ENCODE data around the gene P2RX4.
"Not testable (repeated sequence)": the region's sequence is repeated elsewhere in the genome, so short reads cannot be mapped to it uniquely, and the experiment has no call there.

P2RX4 gene

GRCh38 chr12:121223292-121224285, 13.7 kb downstream of the P2RX4 start:
- DNase-seq: peak; percentile 21

GRCh38 chr12:121224591-121224990, 14.7 kb downstream of the P2RX4 start:
- peak; percentile 39 for DNase-seq

- DNase-seq: no peak
These were observed 16.5 kb downstream of the P2RX4 start for GRCh38 chr12:121226399-121226798.

- DNase-seq: not testable (repeated sequence)
These were observed 16.9 kb downstream of the P2RX4 start for GRCh38 chr12:121226871-121227270.

GRCh38 chr12:121227294-121227693, 17.4 kb downstream of the P2RX4 start:
- no peak for DNase-seq

GRCh38 chr12:121228919-121229665, 19.2 kb downstream of the P2RX4 start:
- no peak for DNase-seq

- DNase-seq: peak; percentile 43
These were observed 20.1 kb downstream of the P2RX4 start for GRCh38 chr12:121229826-121230537.

GRCh38 chr12:121230538-121230907, 20.6 kb downstream of the P2RX4 start:
- DNase-seq: no peak

- DNase-seq: no peak
These were observed 22.2 kb downstream of the P2RX4 start for GRCh38 chr12:121232163-121232562.

GRCh38 chr12:121232977-121233627, 23.2 kb downstream of the P2RX4 start:
- DNase-seq: no peak

- no peak for DNase-seq
These were observed 23.7 kb downstream of the P2RX4 start for GRCh38 chr12:121233628-121234020.

- DNase-seq: no peak
These were observed 26.8 kb downstream of the P2RX4 start for GRCh38 chr12:121236776-121237175.

GRCh38 chr12:121237415-121237814, 27.5 kb downstream of the P2RX4 start:
- DNase-seq: no peak

GRCh38 chr12:121238086-121238485, 28.2 kb downstream of the P2RX4 start:
- DNase-seq: no peak

GRCh38 chr12:121238604-121239350, 28.8 kb downstream of the P2RX4 start:
- DNase-seq: no peak

GRCh38 chr12:121239351-121240061, 29.6 kb downstream of the P2RX4 start:
- no peak for DNase-seq

GRCh38 chr12:121240062-121240420, 30.1 kb downstream of the P2RX4 start:
- DNase-seq: no peak

GRCh38 chr12:121240484-121241101, 30.7 kb downstream of the P2RX4 start:
- DNase-seq: peak; percentile 88

GRCh38 chr12:121241156-121241970, 31.4 kb downstream of the P2RX4 start:
- no peak for DNase-seq

- no peak for DNase-seq
These were observed 35.1 kb downstream of the P2RX4 start for GRCh38 chr12:121245031-121245430.

Data from T-helper 9 cell (primary cell).